Left ventricle myocardium inferior (tissue), 1 donor: ENCODE measurements around the gene GRB2. TPM values are rescaled to one million over a fixed set of nuclear protein-coding genes. Genes with fewer than 3 reads are reported as not detected.

Source experiments
- DNase-seq: peaks from one replicate; pipeline ENCODE4 v3.0.0-alpha.2; 2020
- H3K27ac ChIP-seq: fragments of 200-600 bp; replicated peaks from 2 replicates; pipeline ENCODE4 v1.8.0; 2021
- H3K27me3 ChIP-seq: fragments of 200-600 bp; 2 replicates; pipeline ENCODE4 v1.8.0; 2021; ENCODE audit warnings: low read depth
- H3K36me3 ChIP-seq: fragments of 200-600 bp; 2 replicates; pipeline ENCODE4 v1.8.0; 2021
- H3K4me1 ChIP-seq: fragments of 200-600 bp; 2 replicates; pipeline ENCODE4 v1.8.0; 2021
- H3K4me3 ChIP-seq: fragments of 200-600 bp; 2 replicates; pipeline ENCODE4 v1.8.0; 2021; ENCODE audit warnings: mild to moderate bottlenecking, moderate library complexity
- H3K9me3 ChIP-seq: fragments of 200-600 bp; replicated peaks from 2 replicates; pipeline ENCODE4 v1.8.0; 2021
- CTCF ChIP-seq: fragments of 200-600 bp; IDR thresholded peaks from 2 replicates; pipeline ENCODE4 v1.8.0; 2021; ENCODE audit warnings: antibody characterized with exemption, mild to moderate bottlenecking, borderline replicate concordance
- intact Hi-C: fragments of 100-400 bp; cut with micrococcal nuclease; formaldehyde crosslinking; loops from one replicate; pipeline ENCODE4 v1.11.0; 2022
- total RNA-seq: library from RNA; stranded (reverse); fragmentation: NEBNext Ultra II Directional; extraction: Animal tissue kit (Norgen Biotek cat#: 25700); gene quantifications from one replicate; pipeline ENCODE4 v1.2.1, GENCODE V29; 2021
- donor health status: DM: no; HTN: yes; CAD: no; lungs with severe emphysema.

The GRB2 gene
- total RNA-seq, 1 donor from 2014 or later: 42.2 TPM

GRCh38 chr17:75321506-75321905 is 84.0 kb downstream of the GRB2 start:
- H3K27me3 ChIP-seq: no peaks in the 10 kb centered on the region
- no peak for TF ChIP-seq CTCF
- peaks cover 40% of the 10 kb centered on the region for H3K36me3 ChIP-seq
- H3K4me3 ChIP-seq: no peak overlapping the region
- peaks cover 26% of the 10 kb centered on the region for H3K4me1 ChIP-seq
- no peak for DNase-seq
- intact Hi-C loops: loop anchor here (5.0 kb wide), 1 partner anchor 81 kb away; no protein-coding TSS in a partner anchor
- H3K9me3 ChIP-seq: no peaks in the 10 kb centered on the region
- no peak overlapping the region for H3K27ac ChIP-seq

DNA sequence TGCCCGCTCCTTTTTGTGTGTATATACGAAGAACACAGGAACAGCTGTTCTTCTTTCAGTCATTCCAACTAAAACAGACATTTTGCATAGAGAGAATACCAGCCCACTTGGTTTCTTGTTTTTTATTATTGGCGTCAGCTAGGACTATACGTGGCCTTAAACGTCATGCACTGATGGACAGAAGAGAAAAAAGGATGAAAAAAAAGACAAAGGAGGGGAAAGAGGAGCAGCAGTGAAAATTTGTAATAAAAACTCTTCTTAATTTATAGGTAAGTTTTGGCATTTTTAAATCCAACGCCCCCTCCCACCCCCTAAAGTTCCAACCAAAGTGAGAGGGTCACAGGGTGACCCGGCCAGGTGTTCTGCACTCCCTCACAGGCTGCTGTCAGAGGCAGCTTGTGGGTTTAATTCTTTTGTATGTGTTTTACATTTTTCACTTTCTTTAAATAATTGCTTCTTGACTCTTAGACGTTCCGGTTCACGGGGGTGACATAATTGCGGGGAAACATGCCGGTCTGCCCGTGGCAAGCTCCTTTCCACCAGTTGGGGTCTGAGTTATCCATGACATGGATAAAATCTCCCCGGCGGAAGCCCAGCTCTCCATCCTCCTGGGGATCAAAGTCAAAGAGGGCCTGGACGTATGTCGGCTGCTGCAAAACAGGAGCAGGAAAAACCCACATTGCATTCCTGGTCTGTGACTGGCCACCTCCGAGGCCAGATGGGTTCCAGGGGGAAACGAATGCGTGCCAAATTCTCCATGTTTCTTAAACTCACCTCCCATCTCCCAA is 85.4 kb downstream of the GRB2 start:
- DNase-seq: no peak
- Histone ChIP-seq H3K27me3 (no peaks in the 10 kb centered on the region), H3K4me3 (no peak overlapping the region), H3K9me3 (no peaks in the 10 kb centered on the region), H3K36me3 (peaks cover 40% of the 10 kb centered on the region), H3K4me1 (peaks cover 12% of the 10 kb centered on the region), H3K27ac (no peak overlapping the region)
- intact Hi-C loops: loop anchor here (5.0 kb wide), 1 partner anchor 82 kb away; no protein-coding TSS in a partner anchor
- TF ChIP-seq CTCF: no peak

- intact Hi-C loops: no loop called here
- H3K9me3 ChIP-seq: no peaks in the 10 kb centered on the region
- no peak for DNase-seq
- H3K4me3 ChIP-seq: no peak overlapping the region
- peak overlapping the region; percentile 3 for H3K27ac ChIP-seq
- H3K27me3 ChIP-seq: no peaks in the 10 kb centered on the region
- TF ChIP-seq CTCF: no peak
- H3K36me3 ChIP-seq: peaks cover 40% of the 10 kb centered on the region
- H3K4me1 ChIP-seq: peaks cover 7% of the 10 kb centered on the region
Observed at GRCh38 chr17:75318615-75319222, 86.8 kb downstream of the GRB2 start.

DNA sequence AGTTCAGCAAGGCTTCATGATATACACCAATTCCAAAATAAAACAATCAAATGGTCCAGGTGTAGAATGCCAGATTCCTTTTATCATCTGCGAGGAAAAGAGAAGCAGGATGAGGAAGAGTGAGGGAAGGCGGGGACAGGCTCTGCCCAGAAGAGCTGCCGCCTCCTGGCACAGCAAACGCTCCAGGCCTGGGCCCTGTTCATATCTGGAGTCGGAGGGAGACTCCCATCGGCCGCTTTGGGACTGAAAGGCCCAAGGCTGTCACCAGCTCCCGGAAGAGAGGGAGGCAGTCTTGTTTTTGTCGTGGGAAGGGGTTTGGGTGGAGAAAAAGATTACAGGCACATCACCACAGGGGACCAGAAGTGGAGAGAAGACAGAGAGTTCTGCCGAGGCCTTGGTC is 87.3 kb downstream of the GRB2 start:
- H3K4me1 ChIP-seq: peaks cover 5% of the 10 kb centered on the region
- intact Hi-C loops: no loop called here
- no peaks in the 10 kb centered on the region for H3K9me3 ChIP-seq
- H3K36me3 ChIP-seq: peaks cover 40% of the 10 kb centered on the region
- no peaks in the 10 kb centered on the region for H3K27me3 ChIP-seq
- H3K27ac ChIP-seq: peak overlapping the region; percentile 3
- no peak for TF ChIP-seq CTCF
- no peak for DNase-seq
- H3K4me3 ChIP-seq: no peak overlapping the region

DNA sequence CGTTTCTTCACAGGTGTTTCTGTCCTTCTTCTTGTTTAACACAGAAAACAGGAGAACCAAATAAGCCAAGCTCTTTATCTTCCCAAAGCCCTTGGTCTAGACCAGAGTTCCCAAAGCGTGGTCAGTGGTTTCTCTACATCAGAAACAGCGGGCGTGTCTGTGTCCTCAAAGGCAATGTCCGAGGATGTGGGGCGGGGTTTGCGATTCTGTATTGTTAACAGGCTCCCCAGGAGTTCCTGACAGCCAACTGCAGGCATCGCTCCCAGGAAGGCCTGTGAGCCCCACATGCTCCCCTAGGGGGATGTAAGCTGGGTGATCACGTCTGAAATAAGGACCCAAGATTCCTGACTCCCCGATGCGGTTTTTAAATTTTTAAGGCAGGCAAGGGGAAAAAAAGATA is 87.8 kb downstream of the GRB2 start:
- H3K36me3 ChIP-seq: peaks cover 40% of the 10 kb centered on the region

More for the DNA sequence above, 87.8 kb downstream of the GRB2 start:
- no peaks in the 10 kb centered on the region for H3K27me3 ChIP-seq
- H3K9me3 ChIP-seq: no peaks in the 10 kb centered on the region
- TF ChIP-seq CTCF: no peak
- peaks cover 4% of the 10 kb centered on the region for H3K4me1 ChIP-seq
- intact Hi-C loops: no loop called here
- H3K4me3 ChIP-seq: no peak overlapping the region
- DNase-seq: no peak
- H3K27ac ChIP-seq: peak overlapping the region; percentile 11
